ENCODE results near the gene GHSR. TPM values are rescaled to one million over a fixed set of nuclear protein-coding genes. Genes with fewer than 3 reads are reported as not detected.

The GHSR gene
- total and polyA plus RNA-seq, 8 donors, result 0.37 TPM; not detected in 7

- Histone ChIP-seq H3K27ac (no peak overlapping the region), H3K4me1 (peaks cover 0 to 23% (median 10%) of the 10 kb centered on the region in 4 donors), H3K27me3 (no peaks in the 10 kb centered on the region), H3K4me3 (no peak overlapping the region), H3K9me3 (no peaks in the 10 kb centered on the region), H3K36me3 (peaks cover 0 to 49% (median 33%) of the 10 kb centered on the region in 4 donors)
- no peak for DNase-seq
- no peak for TF ChIP-seq POLR2A (IDR thresholded peaks at IDR 0.05)
- no peak for TF ChIP-seq EP300 (IDR thresholded peaks at IDR 0.05)
- intact Hi-C loops (cut with DNase I; ENCODE audit: low total_unique reads), result no loop called here
- WGBS, 5 donors, result 95 to 98% (median 97%) methylated on average over 2 of the region's 2 CpGs
Measured at GRCh38 chr3:172394692-172395091, 53.6 kb downstream of the GHSR start.

Other genes with a start within 250 kb of the GHSR start
- 10 to 100 TPM in 4 of 5 donors, 1 to 10 TPM in 1; 4.0 to 84.2 (median 29.2) TPM for gene TNFSF10, start 75.0 kb upstream of the GHSR start, total RNA-seq
- 10 to 100 TPM; 18.4 to 54.3 (median 18.5) TPM for gene TNFSF10, start 75.0 kb upstream of the GHSR start, polyA plus RNA-seq